Hepatic stellate cell (primary cell): Measurements from ENCODE around the gene SCAMP1.
A peak's percentile ranks its signal among the peaks of the same experiment; 100 is the strongest.

Experiments
- DNase-seq: peaks from one replicate; pipeline ENCODE4 v3.0.0; 2011; ENCODE audit warnings: low spot score

SCAMP1 gene

GRCh38 chr5:78496373-78496772 lies 136.0 kb downstream of the SCAMP1 start:
- DNase-seq, result peak; percentile 67

- DNase-seq, result no peak
These were observed 137.4 kb downstream of the SCAMP1 start for GRCh38 chr5:78497573-78498533.

- no peak for DNase-seq
These were observed 139.1 kb downstream of the SCAMP1 start for GRCh38 chr5:78499485-78499884.

GRCh38 chr5:78500028-78500427 lies 139.6 kb downstream of the SCAMP1 start:
- no peak for DNase-seq

GRCh38 chr5:78500871-78501270 lies 140.5 kb downstream of the SCAMP1 start:
- no peak for DNase-seq

GRCh38 chr5:78501411-78502352 lies 141.3 kb downstream of the SCAMP1 start:
- DNase-seq, result peak; percentile 70

- no peak for DNase-seq
These were observed 143.7 kb downstream of the SCAMP1 start for GRCh38 chr5:78503958-78504653.

- peak; percentile 94 for DNase-seq
These were observed 144.6 kb downstream of the SCAMP1 start for GRCh38 chr5:78504704-78505677.

- DNase-seq, result no peak
These were observed 145.4 kb downstream of the SCAMP1 start for GRCh38 chr5:78505860-78506259.

GRCh38 chr5:78506261-78507024 lies 146.0 kb downstream of the SCAMP1 start:
- peak; percentile 56 for DNase-seq

- DNase-seq, result no peak
These were observed 147.1 kb downstream of the SCAMP1 start for GRCh38 chr5:78507531-78507930.

- DNase-seq, result peak; percentile 59
These were observed 147.9 kb downstream of the SCAMP1 start for GRCh38 chr5:78508186-78508765.

- DNase-seq, result no peak
These were observed 148.9 kb downstream of the SCAMP1 start for GRCh38 chr5:78509145-78509865.

GRCh38 chr5:78509884-78510769 lies 149.7 kb downstream of the SCAMP1 start:
- DNase-seq, result no peak

GRCh38 chr5:78511121-78511906 lies 150.9 kb downstream of the SCAMP1 start:
- no peak for DNase-seq

- DNase-seq, result no peak
These were observed 152.0 kb downstream of the SCAMP1 start for GRCh38 chr5:78512435-78512834.

- DNase-seq, result no peak
These were observed 153.0 kb downstream of the SCAMP1 start for GRCh38 chr5:78513441-78513840.
